Esophagus (tissue), 2 donors: Measurements from ENCODE around the gene RAB7A. TPM values are rescaled to one million over a fixed set of nuclear protein-coding genes. Genes with fewer than 3 reads are reported as not detected.
"Not testable (repeated sequence)": the region's sequence is repeated elsewhere in the genome, so short reads cannot be mapped to it uniquely, and the experiment has no call there.

Experiments used
- H3K27ac ChIP-seq, 2 donors: one replicate each; pipeline ENCODE4 v1.5.1; 2013; ENCODE audit warnings: low read depth in 2 of 2, mild to moderate bottlenecking in 2 of 2, inconsistent platforms in 1 of 2, low read length in 1 of 2, moderate library complexity in 1 of 2
- H3K27me3 ChIP-seq, 2 donors: one replicate each; pipeline ENCODE4 v1.6.1; 2013; ENCODE audit warnings: low read length in 2 of 2, control low read depth in 1 of 2, mild to moderate bottlenecking in 1 of 2; ENCODE audit not compliant: insufficient read depth in 2 of 2, control insufficient read depth in 1 of 2
- H3K36me3 ChIP-seq, 2 donors: one replicate each; pipeline ENCODE4 v1.6.1; 2013; ENCODE audit warnings: low read length in 1 of 2; ENCODE audit not compliant: control insufficient read depth in 2 of 2, insufficient read depth in 2 of 2
- H3K4me1 ChIP-seq, 2 donors: one replicate each; pipeline ENCODE4 v1.6.1; 2013; ENCODE audit warnings: low read length in 1 of 2; ENCODE audit not compliant: control insufficient read depth in 2 of 2, insufficient read depth in 2 of 2
- H3K4me3 ChIP-seq, 2 donors: one replicate each; pipeline ENCODE4 v1.5.1; 2013; ENCODE audit warnings: low read length in 2 of 2, mild to moderate bottlenecking in 2 of 2, low read depth in 1 of 2, moderate library complexity in 1 of 2
- H3K9me3 ChIP-seq, 2 donors: one replicate each; pipeline ENCODE4 v1.6.1; 2013; ENCODE audit warnings: mild to moderate bottlenecking in 2 of 2, low read depth in 1 of 2, low read length in 1 of 2, moderate library complexity in 1 of 2; ENCODE audit not compliant: control insufficient read depth in 2 of 2, insufficient read depth in 1 of 2
- WGBS, 2 donors: extraction: QIAGEN DNeasy Blood & Tissue Kit; methylation state at CpG; one replicate each; pipeline ENCODE4 v1.1.7; 2013; 5-methylcytosine and 5-hydroxymethylcytosine counted together
- polyA plus RNA-seq, 2 donors: library from polyadenylated mRNA; stranded (reverse); fragments of 200-250 nt; gene quantifications; one replicate each; pipeline ENCODE4 v1.2.3, GENCODE V29; 2013
- donor health status: healthy with polysubstance abuse.
- donor health status: Bipolar disorder and iron deficiency.

Gene RAB7A
- polyA plus RNA-seq, 2 donors: 132 to 137 TPM

DNA sequence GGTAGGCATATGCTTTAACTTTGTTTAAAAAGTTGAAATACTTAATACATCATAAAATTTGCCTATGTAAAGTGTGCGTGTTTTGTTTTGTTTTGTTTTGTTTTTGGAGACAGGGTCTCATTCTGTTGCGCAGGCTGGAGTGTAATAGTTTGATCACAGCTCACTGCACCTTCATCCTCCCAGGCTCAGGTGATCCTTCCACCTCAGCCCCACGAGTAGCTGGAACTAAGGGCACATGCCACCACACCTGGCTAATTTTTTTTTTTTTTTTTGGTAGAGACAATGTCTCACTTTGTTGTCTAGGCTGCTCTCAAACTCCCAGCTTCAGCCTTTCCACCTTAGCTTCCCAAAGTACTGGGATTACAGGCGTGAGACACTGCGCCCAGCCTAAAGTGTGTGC lies 42.5 kb downstream of the RAB7A start:
- Histone ChIP-seq H3K4me1 (peaks cover 4 to 6% of the 10 kb centered on the region in 2 donors), H3K27ac (no peak overlapping the region), H3K27me3 (no peaks in the 10 kb centered on the region), H3K9me3 (no peaks in the 10 kb centered on the region), H3K36me3 (peaks cover 0 to 6% of the 10 kb centered on the region in 2 donors), H3K4me3 (no peak overlapping the region)
- whole genome bisulfite sequencing, 2 donors: 76 to 82% methylated on average over 5 of the region's 5 CpGs

DNA sequence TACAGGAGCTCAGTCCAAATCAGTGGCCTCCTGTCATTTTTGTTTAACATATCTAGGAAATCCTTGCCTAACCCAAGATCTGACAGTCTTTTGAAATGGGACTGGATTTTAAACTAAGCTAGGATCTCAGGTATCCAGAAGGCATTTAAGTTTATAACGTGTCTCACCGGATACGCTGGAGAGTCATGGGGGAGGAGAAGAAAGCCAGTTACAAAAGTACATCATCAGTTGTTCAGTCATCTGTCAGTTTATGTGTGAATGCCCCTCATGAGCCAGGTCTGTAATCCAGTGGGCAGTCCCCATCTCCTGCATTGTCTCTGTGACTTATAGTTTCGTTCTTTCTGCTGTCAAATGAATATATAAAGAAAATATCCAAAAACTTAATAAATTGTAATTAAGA lies 44.4 kb downstream of the RAB7A start:
- no peak overlapping the region for H3K4me3 ChIP-seq
- H3K9me3 ChIP-seq: no peaks in the 10 kb centered on the region
- WGBS, 2 donors: 94 to 95% methylated on average over 4 of the region's 4 CpGs
- H3K36me3 ChIP-seq: no peaks in the 10 kb centered on the region
- no peaks in the 10 kb centered on the region for H3K27me3 ChIP-seq
- H3K4me1 ChIP-seq: peaks cover 4 to 6% of the 10 kb centered on the region in 2 donors
- no peak overlapping the region for H3K27ac ChIP-seq

DNA sequence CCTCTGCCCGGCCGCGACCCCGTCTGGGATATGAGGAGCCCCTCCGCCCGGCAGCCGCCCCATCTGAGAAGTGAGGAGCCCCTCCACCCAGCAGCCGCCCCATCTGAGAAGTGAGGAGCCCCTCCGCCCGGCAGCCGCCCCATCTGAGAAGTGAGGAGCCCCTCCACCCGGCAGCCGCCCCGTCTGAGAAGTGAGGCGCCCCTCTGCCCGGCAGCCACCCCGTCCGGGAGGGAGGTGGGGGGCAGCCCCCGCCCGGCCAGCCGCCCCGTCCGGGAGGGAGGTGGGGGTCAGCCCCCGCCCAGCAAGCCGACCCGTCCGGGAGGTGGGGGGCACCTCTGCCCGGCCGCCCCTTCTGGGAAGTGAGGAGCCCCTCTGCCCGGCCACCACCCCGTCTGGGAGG lies 47.2 kb downstream of the RAB7A start:
- H3K9me3 ChIP-seq, H3K4me3 ChIP-seq, H3K36me3 ChIP-seq, H3K27me3 ChIP-seq, H3K27ac ChIP-seq, H3K4me1 ChIP-seq: not testable (repeated sequence)
- WGBS, 2 donors: 96 to 97% methylated on average over 25 to 31 of the region's 31 CpGs

- H3K36me3 ChIP-seq, H3K27me3 ChIP-seq, H3K9me3 ChIP-seq, H3K4me3 ChIP-seq, H3K27ac ChIP-seq, H3K4me1 ChIP-seq: not testable (repeated sequence)
- 89 to 90% methylated on average over 5 to 6 of the region's 6 CpGs for WGBS, 2 donors
Observed at GRCh38 chr3:128773592-128773991, 47.6 kb downstream of the RAB7A start.

- Histone ChIP-seq H3K4me1 (peaks cover 0 to under 1% of the 10 kb centered on the region in 2 donors), H3K27me3 (no peaks in the 10 kb centered on the region), H3K4me3 (no peak overlapping the region), H3K36me3 (no peaks in the 10 kb centered on the region), H3K27ac (no peak overlapping the region), H3K9me3 (no peaks in the 10 kb centered on the region)
- 93% methylated on average over 3 of the region's 3 CpGs for WGBS, 2 donors
Observed at GRCh38 chr3:128775241-128775640, 49.3 kb downstream of the RAB7A start.

DNA sequence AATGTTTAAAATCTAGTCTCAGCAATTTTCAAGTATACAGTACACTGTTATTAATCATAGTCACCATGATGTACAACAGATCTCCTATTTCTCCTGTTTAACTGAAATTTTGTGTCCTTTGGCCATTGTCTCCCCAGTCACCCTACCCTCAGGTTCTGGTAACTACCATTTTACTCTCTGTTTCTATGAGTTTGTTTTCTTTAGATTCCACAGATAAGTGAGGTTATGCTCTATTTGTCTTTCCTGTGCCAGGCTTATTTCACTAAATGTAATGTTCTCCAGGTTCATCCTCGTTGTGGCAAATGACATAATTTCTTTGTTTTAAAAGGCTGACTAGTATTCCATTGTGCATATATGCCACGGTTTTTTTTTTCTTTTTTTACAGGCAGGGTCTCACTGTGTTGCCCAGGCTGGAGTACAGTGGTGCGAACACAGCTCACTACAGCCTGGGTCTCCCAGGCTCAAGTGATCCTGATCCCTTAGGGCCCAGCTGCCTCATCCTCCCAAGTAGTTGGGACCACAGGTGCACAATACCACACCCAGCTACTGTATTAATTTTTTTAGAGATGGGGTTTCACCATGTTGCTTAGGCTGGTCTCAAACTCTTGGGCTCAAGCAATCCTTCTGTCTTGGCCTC lies 50.0 kb downstream of the RAB7A start:
- no peaks in the 10 kb centered on the region for H3K27me3 ChIP-seq
- no peak overlapping the region for H3K27ac ChIP-seq
- WGBS, 2 donors: 74 to 83% methylated on average over 3 of the region's 3 CpGs
- H3K36me3 ChIP-seq: no peaks in the 10 kb centered on the region
- no peaks in the 10 kb centered on the region for H3K9me3 ChIP-seq
- H3K4me1 ChIP-seq: no peaks in the 10 kb centered on the region
- no peak overlapping the region for H3K4me3 ChIP-seq

DNA sequence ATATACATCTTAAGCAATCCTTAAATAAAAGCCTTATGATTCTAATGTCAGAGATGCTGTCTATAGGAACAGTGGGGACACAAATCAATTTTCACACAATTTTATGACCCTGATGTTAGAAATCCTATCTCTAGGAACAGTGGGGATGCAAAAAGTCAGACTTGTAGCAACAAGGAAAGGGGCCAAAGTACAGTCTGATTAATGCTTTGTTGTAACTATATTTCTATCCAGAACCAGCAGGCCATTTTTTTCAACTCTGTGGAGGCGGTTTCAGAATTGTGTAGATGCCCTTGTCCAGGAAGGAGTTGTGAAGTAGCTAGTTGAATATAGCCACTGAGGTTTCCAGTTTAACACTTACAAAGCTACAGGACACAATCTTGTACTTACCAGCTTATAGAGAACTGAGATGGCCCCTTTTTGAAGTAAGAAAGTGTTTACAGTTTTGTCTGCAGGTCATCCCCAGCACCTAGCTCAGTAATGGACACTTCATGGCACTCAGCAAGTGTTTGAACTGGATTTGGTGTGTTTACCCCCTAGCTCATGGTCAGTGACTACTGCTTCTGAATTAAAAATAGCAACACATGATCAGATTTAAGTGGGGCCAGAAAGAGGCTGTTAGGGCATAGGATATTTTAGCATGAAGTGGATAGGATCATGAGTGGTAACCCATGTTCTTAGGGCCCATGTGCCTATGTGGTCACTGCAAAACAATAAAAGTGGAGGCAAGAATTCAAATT lies 54.3 kb downstream of the RAB7A start:
- Histone ChIP-seq H3K27ac (no peak overlapping the region), H3K4me3 (no peak overlapping the region), H3K9me3 (no peaks in the 10 kb centered on the region), H3K36me3 (no peaks in the 10 kb centered on the region), H3K27me3 (no peaks in the 10 kb centered on the region), H3K4me1 (peaks cover 2 to 14% of the 10 kb centered on the region in 2 donors)
- 42 to 67% methylated on average over 1 of the region's 1 CpG for WGBS, 2 donors

GRCh38 chr3:128781164-128781563 lies 55.2 kb downstream of the RAB7A start:
- H3K9me3 ChIP-seq: no peaks in the 10 kb centered on the region
- no peak overlapping the region for H3K27ac ChIP-seq
- peaks cover 2 to 14% of the 10 kb centered on the region in 2 donors for H3K4me1 ChIP-seq
- H3K36me3 ChIP-seq: no peaks in the 10 kb centered on the region
- H3K4me3 ChIP-seq: no peak overlapping the region
- WGBS, 2 donors: 98 to 100% methylated on average over 1 of the region's 1 CpG
- no peaks in the 10 kb centered on the region for H3K27me3 ChIP-seq

DNA sequence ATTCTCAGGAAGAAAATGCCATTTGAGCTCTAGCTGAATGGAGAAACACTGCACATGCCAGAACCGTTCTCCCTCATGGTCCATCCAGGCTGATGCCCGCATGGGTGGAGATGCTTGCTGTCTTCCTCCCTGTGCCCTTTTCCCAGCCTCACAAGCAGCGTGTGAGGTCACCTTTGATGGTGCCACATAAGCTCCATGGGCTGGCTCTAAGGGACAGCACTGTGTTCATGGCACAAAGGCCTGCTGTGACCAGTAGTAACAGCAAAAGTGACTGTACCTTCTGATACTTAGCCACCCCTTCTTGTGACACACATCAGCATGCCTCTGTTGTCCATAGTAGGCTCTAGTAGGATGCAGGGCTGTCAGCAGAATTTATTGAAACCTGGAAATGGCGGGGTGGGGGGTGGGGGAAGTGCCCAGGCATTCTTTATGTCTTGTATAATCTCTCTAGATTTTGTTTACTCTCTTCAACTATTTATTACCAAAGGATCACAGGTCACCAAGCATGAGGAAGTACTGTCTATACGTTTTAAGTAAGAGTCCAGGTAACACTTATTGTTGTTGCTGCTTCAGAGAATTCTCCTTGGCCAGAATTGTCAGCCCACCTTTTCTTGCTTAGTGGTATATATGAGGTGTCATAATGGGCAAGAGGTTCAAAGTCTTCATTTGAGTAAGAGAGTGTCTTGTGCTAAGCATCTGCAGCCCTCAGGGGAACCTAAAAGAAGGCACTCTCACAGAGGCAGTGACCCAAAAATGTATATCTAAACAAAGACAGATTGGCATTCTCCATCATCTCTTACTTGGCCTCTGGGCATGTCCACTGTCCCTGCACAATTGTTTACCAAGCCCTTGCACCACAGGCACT lies 56.5 kb downstream of the RAB7A start:
- H3K36me3 ChIP-seq: no peaks in the 10 kb centered on the region
- no peaks in the 10 kb centered on the region for H3K9me3 ChIP-seq
- peaks cover 2 to 17% of the 10 kb centered on the region in 2 donors for H3K4me1 ChIP-seq
- 80 to 86% methylated on average over 5 of the region's 5 CpGs for WGBS, 2 donors
- no peak overlapping the region for H3K4me3 ChIP-seq
- no peak overlapping the region for H3K27ac ChIP-seq
- no peaks in the 10 kb centered on the region for H3K27me3 ChIP-seq
